Urothelium cell line (cell line): Measurements from ENCODE around the gene TSR2.
"Not testable (repeated sequence)": the region's sequence is repeated elsewhere in the genome, so short reads cannot be mapped to it uniquely, and the experiment has no call there.

ENCODE experiments used
- DNase-seq: peaks from one replicate; pipeline ENCODE4 v3.0.0; 2011; ENCODE audit warnings: low spot score, mixed read lengths
- FAIRE-seq: peaks from 2 replicates; lab custom pipeline; 2011; peaks lifted over from hg19 to GRCh38; lab: Jason Lieb, UNC

The TSR2 gene

GRCh38 chrX:54470054-54470760, 30.0 kb downstream of the TSR2 start:
- no peak for FAIRE-seq
- no peak for DNase-seq

GRCh38 chrX:54473993-54474859, 34.0 kb downstream of the TSR2 start:
- FAIRE-seq (no peak), DNase-seq (peak; percentile 63)

- no peak for DNase-seq
- no peak for FAIRE-seq
Observed at GRCh38 chrX:54479136-54480111, 39.2 kb downstream of the TSR2 start.

DNA sequence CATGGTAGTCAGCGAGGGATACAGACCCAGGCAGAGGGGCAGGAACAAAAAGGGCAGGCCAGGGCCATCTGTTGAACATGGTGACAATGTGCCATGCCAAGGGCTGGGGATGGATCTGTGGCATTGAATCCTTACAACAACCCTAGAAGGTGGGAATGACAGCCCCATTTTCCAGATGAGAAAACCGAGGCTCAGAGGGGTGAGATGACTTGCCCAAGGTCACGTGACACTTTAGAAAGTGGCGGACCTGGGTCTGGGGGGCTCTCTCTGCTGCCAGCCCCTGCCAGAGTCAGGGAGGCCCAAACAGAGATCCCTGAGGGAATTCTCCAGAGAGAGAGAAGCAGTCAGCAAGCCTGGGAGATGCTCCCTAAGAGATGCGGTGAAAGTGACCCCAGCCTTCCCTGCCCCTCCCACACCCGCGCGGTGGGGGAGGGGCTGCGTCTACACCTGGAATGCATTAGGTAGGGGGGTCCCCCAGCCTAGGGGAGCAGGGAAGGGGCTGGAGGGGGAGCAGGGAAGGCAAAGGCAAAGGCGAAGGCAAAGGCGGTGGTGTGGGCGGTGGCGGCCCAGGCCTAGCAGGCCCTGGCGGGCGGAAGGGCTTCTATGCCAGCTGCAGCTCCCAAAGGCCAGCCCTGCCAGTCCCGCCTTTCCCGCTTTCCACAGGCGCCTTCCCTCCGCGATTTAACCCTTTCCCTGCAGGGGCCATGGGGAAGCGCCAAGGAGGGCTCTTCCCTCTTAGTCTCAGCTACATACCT, 42.8 kb downstream of the TSR2 start:
- FAIRE-seq (no peak), DNase-seq (no peak)

DNA sequence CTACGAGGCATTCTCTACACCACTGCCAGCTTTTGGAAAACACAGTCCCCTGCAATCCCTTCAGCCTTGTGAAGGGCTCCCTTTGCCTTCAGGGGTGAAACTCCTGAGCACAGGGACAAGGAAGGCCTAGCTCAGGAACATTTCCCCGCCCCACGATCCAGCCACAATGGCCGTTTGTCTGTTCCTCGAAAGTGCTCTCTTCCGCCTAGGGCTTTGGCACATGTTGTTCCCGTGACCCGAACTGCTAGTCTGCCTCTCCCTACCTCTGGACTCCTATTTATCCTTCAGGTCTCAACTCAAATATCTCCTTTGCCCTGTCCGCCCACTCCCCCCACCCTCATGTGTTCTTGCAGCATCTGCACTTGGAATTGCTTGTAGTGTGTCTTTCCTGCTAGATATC, 43.7 kb downstream of the TSR2 start:
- no peak for FAIRE-seq
- no peak for DNase-seq

GRCh38 chrX:54484666-54485065, 44.5 kb downstream of the TSR2 start:
- FAIRE-seq (no peak), DNase-seq (no peak)

- not testable (repeated sequence) for DNase-seq, FAIRE-seq
Observed at GRCh38 chrX:54489819-54490218, 49.6 kb downstream of the TSR2 start.

DNA sequence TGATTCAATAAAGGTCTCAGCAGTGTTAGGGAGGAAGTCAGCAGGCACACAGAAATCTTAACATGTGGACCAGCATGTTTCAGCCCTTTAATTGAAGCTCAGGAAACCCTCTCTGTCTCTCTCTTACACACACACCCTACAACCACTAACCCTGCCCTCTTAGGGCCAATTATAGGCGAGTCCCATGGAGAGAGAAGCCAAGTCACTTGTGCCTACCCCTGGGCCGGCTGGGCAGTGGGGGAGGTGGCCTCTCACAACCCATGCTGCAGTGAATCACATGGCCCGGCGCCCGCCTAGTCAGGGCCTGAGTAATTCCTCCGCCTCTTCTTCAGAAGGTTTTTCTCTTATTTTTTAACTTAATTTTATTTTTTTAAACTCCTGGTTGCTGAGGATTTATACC, 52.1 kb downstream of the TSR2 start:
- peak; percentile 29 for DNase-seq

GRCh38 chrX:54494166-54494988, 54.2 kb downstream of the TSR2 start:
- FAIRE-seq: no peak
- DNase-seq: no peak

More for the DNA sequence above, 52.1 kb downstream of the TSR2 start:
- FAIRE-seq: no peak
